ENCODE measurements around the gene TPO.
"Not testable (repeated sequence)": the region's sequence is repeated elsewhere in the genome, so short reads cannot be mapped to it uniquely, and the experiment has no call there.

The TPO gene

GRCh38 chr2:1405967-1406366 is 7.3 kb upstream of the TPO start:
- no peak for DNase-seq (ENCODE audit: low read depth)

GRCh38 chr2:1406434-1406833 is 6.8 kb upstream of the TPO start:
- no peak for DNase-seq (ENCODE audit: low read depth)

GRCh38 chr2:1407950-1408675 is 5.2 kb upstream of the TPO start:
- no peak for DNase-seq (ENCODE audit: low read depth)

GRCh38 chr2:1414121-1414520 is 858 bp downstream of the TPO start:
- no peak for DNase-seq (ENCODE audit: low read depth)

GRCh38 chr2:1414901-1415300 is 1.6 kb downstream of the TPO start:
- DNase-seq (ENCODE audit: low read depth): not testable (repeated sequence)

- DNase-seq (ENCODE audit: low read depth): no peak
Observed at GRCh38 chr2:1415501-1415900, 2.2 kb downstream of the TPO start.

GRCh38 chr2:1418566-1418965 is 5.3 kb downstream of the TPO start:
- DNase-seq (ENCODE audit: low read depth): no peak

GRCh38 chr2:1420746-1421480 is 7.7 kb downstream of the TPO start:
- DNase-seq (ENCODE audit: low read depth): no peak

GRCh38 chr2:1421731-1422130 is 8.5 kb downstream of the TPO start:
- no peak for DNase-seq (ENCODE audit: low read depth)

- no peak for DNase-seq (ENCODE audit: low read depth)
Observed at GRCh38 chr2:1422131-1422530, 8.9 kb downstream of the TPO start.

GRCh38 chr2:1422716-1423285 is 9.5 kb downstream of the TPO start:
- no peak for DNase-seq (ENCODE audit: low read depth)

- no peak for DNase-seq (ENCODE audit: low read depth)
Observed at GRCh38 chr2:1427086-1427485, 13.8 kb downstream of the TPO start.

GRCh38 chr2:1429895-1430294 is 16.6 kb downstream of the TPO start:
- DNase-seq (ENCODE audit: low read depth): no peak

GRCh38 chr2:1430491-1430890 is 17.2 kb downstream of the TPO start:
- DNase-seq (ENCODE audit: low read depth): no peak

GRCh38 chr2:1431886-1432400 is 18.7 kb downstream of the TPO start:
- no peak for DNase-seq (ENCODE audit: low read depth)

- DNase-seq (ENCODE audit: low read depth): no peak
Observed at GRCh38 chr2:1432726-1433125, 19.5 kb downstream of the TPO start.

GRCh38 chr2:1436369-1436768 is 23.1 kb downstream of the TPO start:
- no peak for DNase-seq (ENCODE audit: low read depth)

GRCh38 chr2:1437101-1437500 is 23.8 kb downstream of the TPO start:
- DNase-seq (ENCODE audit: low read depth): no peak

GRCh38 chr2:1437537-1437936 is 24.3 kb downstream of the TPO start:
- DNase-seq (ENCODE audit: low read depth): no peak

- no peak for DNase-seq (ENCODE audit: low read depth)
Observed at GRCh38 chr2:1438972-1439371, 25.7 kb downstream of the TPO start.

- DNase-seq (ENCODE audit: low read depth): no peak
Observed at GRCh38 chr2:1440581-1440980, 27.3 kb downstream of the TPO start.

- DNase-seq (ENCODE audit: low read depth): no peak
Observed at GRCh38 chr2:1446301-1446700, 33.0 kb downstream of the TPO start.

- DNase-seq (ENCODE audit: low read depth): no peak
Observed at GRCh38 chr2:1448009-1448408, 34.7 kb downstream of the TPO start.
